Astrocyte of the spinal cord (primary cell): Measurements from ENCODE around the gene AGR3.

Experiments used
- DNase-seq: peaks from one replicate; pipeline ENCODE4 v3.0.0; 2011; ENCODE audit warnings: low read depth, low spot score
- H3K4me3 ChIP-seq: 2 replicates; pipeline ENCODE4 v1.5.1; 2011; ENCODE audit warnings: low read depth, mild to moderate bottlenecking, low read length, moderate library complexity
- CTCF ChIP-seq: IDR thresholded peaks from 2 replicates; pipeline ENCODE4 v1.5.1; 2012; ENCODE audit warnings: low read depth, mild to moderate bottlenecking, low read length, inconsistent platforms
- in situ Hi-C: cut with HindIII; loops from 2 replicates; pipeline ENCODE4 v1.10.0; 2017; ENCODE audit warnings: low sequenced_read_pairs

AGR3 gene

GRCh38 chr7:16905300-16906044, 23.7 kb upstream of the AGR3 start:
- peak; percentile 84 for DNase-seq
- in situ Hi-C loops = no loop called here
- no peak overlapping the region for H3K4me3 ChIP-seq
- TF ChIP-seq CTCF = no peak

GRCh38 chr7:16904076-16904475, 22.3 kb upstream of the AGR3 start:
- no peak overlapping the region for H3K4me3 ChIP-seq
- in situ Hi-C loops = no loop called here
- no peak for TF ChIP-seq CTCF
- peak; percentile 36 for DNase-seq

GRCh38 chr7:16900209-16900768, 18.5 kb upstream of the AGR3 start:
- TF ChIP-seq CTCF = no peak
- no peak for DNase-seq
- H3K4me3 ChIP-seq = no peak overlapping the region
- in situ Hi-C loops = no loop called here

- no peak overlapping the region for H3K4me3 ChIP-seq
- DNase-seq = no peak
- no peak for TF ChIP-seq CTCF
- in situ Hi-C loops = no loop called here
Observed at GRCh38 chr7:16891874-16892643, 10.3 kb upstream of the AGR3 start.

- peak; percentile 71 for DNase-seq
- in situ Hi-C loops = no loop called here
- H3K4me3 ChIP-seq = no peak overlapping the region
- TF ChIP-seq CTCF = peak; percentile 69
Observed at GRCh38 chr7:16891338-16891737, 9.6 kb upstream of the AGR3 start.

- in situ Hi-C loops = no loop called here
- no peak overlapping the region for H3K4me3 ChIP-seq
- no peak for TF ChIP-seq CTCF
- no peak for DNase-seq
Observed at GRCh38 chr7:16889851-16890415, 8.2 kb upstream of the AGR3 start.
